Posterior cingulate gyrus (tissue), 11 donors: ENCODE results near the gene AKR1C8.
"Not testable (repeated sequence)": the region's sequence is repeated elsewhere in the genome, so short reads cannot be mapped to it uniquely, and the experiment has no call there.

Experiments used
- DNase-seq, 10 donors: peaks; one replicate each; pipeline versions ENCODE4 v3.0.0 to v3.0.0-alpha.2; 2020 to 2021; ENCODE audit warnings: mixed read lengths in 3 of 10
- intact Hi-C: fragments of 100-400 bp; cut with DNase I; formaldehyde crosslinking; loops from one replicate; pipeline ENCODE4 v1.15.1; 2023

Gene AKR1C8

DNA sequence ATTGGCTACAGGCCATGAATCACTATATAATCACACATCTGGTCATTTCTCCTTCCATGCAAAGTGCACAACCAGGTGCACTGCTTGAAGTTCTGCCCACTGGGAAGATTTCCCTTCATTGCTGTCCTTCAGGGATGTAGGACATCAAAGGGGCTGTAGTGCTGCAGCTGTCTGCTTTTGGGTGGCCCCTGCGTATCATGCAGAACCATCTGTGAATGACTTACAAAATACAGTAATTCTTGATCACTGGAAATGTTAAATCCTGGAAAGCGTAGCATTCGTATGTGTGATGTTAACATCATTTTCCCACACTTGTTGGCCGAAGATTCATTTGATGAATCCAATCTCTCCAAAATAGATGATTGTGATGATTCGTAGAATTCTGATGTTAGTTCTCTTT lies 68.3 kb downstream of the AKR1C8 start:
- intact Hi-C loops, result no loop called here

DNA sequence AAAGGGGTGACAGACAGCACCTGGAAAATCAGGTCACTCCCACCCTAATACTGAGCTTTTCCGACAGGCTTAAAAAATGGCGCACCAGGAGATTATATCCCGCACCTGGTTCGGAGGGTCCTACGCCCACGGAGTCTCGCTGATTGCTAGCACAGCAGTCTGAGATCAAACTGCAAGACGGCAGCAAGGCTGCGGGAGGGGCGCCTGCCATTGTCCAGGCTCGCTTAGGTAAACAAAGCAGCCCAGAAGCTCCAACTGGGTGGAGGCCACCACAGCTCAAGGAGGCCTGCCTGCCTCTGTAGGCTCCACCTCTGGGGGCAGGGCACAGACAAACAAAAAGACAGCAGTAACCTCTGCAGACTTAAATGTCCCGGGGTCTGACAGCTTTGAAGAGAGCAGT lies 75.1 kb downstream of the AKR1C8 start:
- DNase-seq, intact Hi-C loops: not testable (repeated sequence)

More for the DNA sequence above, 68.3 kb downstream of the AKR1C8 start:
- DNase-seq, result no peak

DNA sequence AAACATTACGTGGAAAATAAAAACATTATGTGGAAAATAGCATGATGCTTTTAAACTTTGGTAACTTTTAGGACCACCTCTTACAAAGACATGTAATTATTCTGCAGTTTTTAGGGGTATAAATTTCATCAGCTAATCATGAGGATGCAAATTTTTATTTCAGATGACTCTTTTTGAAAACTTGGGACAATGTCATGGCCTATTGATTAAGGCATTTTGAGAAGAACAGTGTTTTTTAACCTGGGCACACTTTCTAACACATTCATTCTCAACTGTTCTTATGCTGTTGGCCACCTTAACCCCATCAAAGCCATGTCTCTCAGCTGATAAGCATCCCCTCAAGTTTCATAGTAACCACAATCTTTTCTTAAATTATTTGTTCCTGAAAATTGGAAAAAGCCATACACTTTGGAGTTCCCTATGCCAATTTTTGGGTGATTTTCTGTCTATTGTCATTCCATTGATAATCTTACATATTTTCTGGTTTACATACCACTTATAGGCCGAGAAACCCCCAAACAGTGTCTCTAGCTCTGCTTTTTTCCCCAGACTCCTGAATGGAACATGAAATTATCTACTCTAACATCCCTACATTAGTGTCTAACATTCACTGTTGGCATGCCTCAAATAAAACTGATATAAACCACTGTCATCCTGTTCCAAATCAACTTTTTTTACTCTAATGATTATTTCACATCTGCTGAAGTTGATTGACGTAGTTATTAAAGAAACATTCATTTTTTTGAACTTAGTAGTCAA lies 76.1 kb downstream of the AKR1C8 start:
- no peak for DNase-seq
- intact Hi-C loops, result no loop called here

DNA sequence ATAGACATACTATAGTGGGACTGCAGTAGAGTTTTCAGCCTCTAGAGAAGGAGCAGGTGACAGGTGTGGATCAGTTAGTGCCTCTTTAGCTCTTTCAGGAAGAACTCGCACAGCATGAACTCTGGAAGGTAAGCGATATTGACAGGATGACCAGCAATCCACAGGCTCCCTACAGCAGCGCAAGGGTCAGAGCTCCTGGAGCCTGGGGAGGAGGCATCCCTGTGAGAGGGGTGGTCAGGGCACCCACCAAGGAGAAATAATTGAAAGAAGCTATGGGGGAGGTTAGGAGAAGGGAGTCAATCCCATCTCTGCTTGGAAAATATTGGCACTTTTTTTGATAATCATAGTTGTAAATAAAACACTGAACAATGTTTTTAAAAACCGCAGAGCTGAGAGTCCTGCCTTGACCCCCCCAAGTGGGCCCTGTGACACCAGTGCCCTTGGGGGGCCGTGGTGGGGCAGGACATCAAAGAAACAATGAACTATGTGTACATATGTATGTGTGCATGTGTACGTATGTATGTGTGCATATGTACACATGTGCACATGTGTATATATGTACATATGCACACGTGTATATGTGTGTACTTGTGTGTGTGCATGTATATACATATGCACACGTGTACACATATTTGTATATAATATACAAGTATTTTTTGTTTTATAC lies 77.0 kb downstream of the AKR1C8 start:
- DNase-seq, result no peak
- intact Hi-C loops, result no loop called here

DNA sequence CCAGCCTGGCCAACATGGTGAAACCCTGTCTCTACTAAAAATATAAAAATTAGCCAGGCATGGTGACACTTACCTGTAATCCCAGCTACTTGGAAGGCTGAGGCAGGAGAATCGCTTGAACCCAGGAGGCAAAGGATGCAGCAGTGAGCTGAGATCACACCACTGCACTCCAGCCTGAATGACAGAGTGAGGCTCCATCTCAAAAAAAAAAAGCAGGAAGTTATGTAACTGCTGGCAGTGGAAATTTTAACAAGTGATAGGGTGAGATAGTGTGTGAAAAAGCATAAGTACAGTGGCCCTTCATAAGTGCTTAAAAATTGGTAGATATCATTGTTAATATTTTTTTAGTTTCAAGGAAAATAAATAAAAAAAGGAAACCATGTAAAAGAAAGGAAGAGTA lies 78.4 kb downstream of the AKR1C8 start:
- intact Hi-C loops, result no loop called here
- DNase-seq, result no peak

DNA sequence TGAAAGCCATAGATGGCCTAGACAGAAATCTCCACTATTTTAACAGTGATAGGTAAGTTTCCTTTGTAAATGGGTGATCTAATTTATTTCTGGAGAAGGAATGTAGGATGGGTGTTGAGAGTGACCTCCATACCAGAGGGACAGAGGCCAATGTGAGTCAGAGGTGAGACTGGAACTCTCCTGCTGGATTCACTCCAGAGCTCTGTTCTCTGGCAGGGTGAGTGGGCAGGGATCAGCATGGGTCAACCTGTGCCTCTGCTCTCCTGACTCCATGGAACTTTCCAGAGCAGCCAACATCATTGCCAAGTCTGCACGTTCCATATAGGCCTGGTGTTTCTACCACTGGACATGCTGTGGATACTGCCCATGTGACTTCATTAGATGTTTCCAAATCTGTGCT lies 79.3 kb downstream of the AKR1C8 start:
- intact Hi-C loops, result no loop called here

More for the DNA sequence above, 79.3 kb downstream of the AKR1C8 start:
- DNase-seq, result no peak
